Esophagus squamous epithelium (tissue), 5 donors: ENCODE data around the gene KSR1. TPM values are rescaled to one million over a fixed set of nuclear protein-coding genes. Genes with fewer than 3 reads are reported as not detected.
"Not testable (repeated sequence)": the region's sequence is repeated elsewhere in the genome, so short reads cannot be mapped to it uniquely, and the experiment has no call there.

Experiments
- DNase-seq: peaks from one replicate; lab custom pipeline; 2025; lab: John Stamatoyannopoulos, UW
- H3K27ac ChIP-seq, 4 donors: fragments of 200-600 bp; sonication (generic); one replicate each; pipeline ENCODE4 v1.5.1; 2016 to 2019; ENCODE audit warnings: mild to moderate bottlenecking in 1 of 4
- H3K27me3 ChIP-seq, 4 donors: fragments of 200-600 bp; sonication (generic); 1 replicate in 3 of 4; 2 replicates in 1 of 4; pipeline versions ENCODE4 v1.5.1 to v1.6.0; 2017 to 2021; ENCODE audit warnings: antibody characterized with exemption in 1 of 4
- H3K36me3 ChIP-seq, 3 donors: fragments of 200-600 bp; sonication (generic); one replicate each; pipeline ENCODE4 v1.5.1; 2016 to 2019
- H3K4me1 ChIP-seq, 3 donors: fragments of 200-600 bp; sonication (generic); one replicate each; pipeline ENCODE4 v1.5.1; 2017 to 2019
- H3K4me3 ChIP-seq, 4 donors: fragments of 200-600 bp; sonication (generic); 1 replicate in 3 of 4; 2 replicates in 1 of 4; pipeline ENCODE4 v1.5.1; 2016 to 2019; ENCODE audit warnings: mild to moderate bottlenecking in 2 of 4, moderate library complexity in 1 of 4
- H3K9me3 ChIP-seq, 3 donors: fragments of 200-600 bp; sonication (generic); one replicate each; pipeline ENCODE4 v1.5.1; 2016 to 2019
- POLR2A ChIP-seq, 4 donors: fragments of 450-650 bp; IDR thresholded peaks; one replicate each; pipeline ENCODE4 v1.6.1; 2017; ENCODE audit warnings: antibody characterized with exemption in 4 of 4, mild to moderate bottlenecking in 4 of 4, moderate library complexity in 3 of 4
- WGBS, 2 donors: methylation state at CpG; one replicate each; pipeline ENCODE4 v1.1.5; 2018; 5-methylcytosine and 5-hydroxymethylcytosine counted together
- intact Hi-C: fragments of 100-400 bp; cut with DNase I; formaldehyde crosslinking; loops from one replicate; pipeline ENCODE4 v1.15.0; 2022
- total RNA-seq, 4 donors: library from RNA; depleted of rRNA; stranded (reverse); fragments of >200 nt; gene quantifications; one replicate each; pipeline ENCODE4 v1.1.0, GENCODE V29; 2016
- TF ChIP-seq, protein P1 (sequence below), 6 experiments: fragments of 450-650 bp in 4 of 6; fragments of 200-600 bp in 2 of 6; sonication (generic) in 2 of 6; IDR thresholded peaks; one replicate each; pipeline ENCODE4 v1.5.1; 2016 to 2019; ENCODE audit warnings: antibody characterized with exemption in 6 of 6, mild to moderate bottlenecking in 4 of 6, moderate library complexity in 4 of 6
- donor health status: DM: yes; HTN: yes; CAD: no.

Gene KSR1
- total RNA-seq, 4 donors from 2014 or later = 22.3 to 32.4 (median 31.0) TPM

DNA sequence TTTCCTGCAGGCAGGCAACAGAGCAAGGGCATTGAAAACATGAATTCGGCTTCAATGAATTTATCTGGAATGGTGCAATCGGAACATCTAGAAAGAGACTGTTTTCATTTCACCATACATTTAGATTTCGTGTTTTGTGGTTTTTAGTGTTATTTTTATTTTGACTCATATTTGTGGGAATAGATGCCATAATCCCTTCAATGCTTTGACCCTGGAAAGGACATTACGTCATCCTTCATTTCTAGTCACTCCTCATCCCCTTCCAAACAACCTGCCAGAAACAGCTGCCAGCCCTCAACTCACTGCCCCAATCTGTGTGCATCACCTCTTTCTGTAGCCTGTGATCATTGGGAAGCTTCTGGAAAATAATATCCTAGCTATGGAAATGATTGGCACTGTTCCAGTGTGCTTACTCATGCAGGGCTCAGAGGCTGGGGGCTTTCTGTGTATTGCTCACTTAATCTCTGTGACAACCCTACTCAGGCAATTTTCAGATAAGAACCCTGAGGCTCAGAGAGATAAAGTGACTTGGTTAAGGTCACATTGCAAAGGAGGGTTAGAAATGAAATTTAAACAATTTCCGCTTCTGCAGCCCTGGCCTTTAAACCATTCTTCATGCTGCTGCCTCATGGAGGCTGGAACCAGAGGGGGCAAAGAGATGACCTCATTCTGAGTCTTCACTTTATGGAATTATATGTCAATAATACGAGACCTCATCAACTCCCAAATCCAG is 9.5 kb upstream of the KSR1 start:
- DNase-seq = no peak
- TF ChIP-seq, protein P1, sequence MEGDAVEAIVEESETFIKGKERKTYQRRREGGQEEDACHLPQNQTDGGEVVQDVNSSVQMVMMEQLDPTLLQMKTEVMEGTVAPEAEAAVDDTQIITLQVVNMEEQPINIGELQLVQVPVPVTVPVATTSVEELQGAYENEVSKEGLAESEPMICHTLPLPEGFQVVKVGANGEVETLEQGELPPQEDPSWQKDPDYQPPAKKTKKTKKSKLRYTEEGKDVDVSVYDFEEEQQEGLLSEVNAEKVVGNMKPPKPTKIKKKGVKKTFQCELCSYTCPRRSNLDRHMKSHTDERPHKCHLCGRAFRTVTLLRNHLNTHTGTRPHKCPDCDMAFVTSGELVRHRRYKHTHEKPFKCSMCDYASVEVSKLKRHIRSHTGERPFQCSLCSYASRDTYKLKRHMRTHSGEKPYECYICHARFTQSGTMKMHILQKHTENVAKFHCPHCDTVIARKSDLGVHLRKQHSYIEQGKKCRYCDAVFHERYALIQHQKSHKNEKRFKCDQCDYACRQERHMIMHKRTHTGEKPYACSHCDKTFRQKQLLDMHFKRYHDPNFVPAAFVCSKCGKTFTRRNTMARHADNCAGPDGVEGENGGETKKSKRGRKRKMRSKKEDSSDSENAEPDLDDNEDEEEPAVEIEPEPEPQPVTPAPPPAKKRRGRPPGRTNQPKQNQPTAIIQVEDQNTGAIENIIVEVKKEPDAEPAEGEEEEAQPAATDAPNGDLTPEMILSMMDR (IDR thresholded peaks at IDR 0.05) = no peak
- no peak for TF ChIP-seq POLR2A (IDR thresholded peaks at IDR 0.05)
- 64 to 68% methylated on average over 6 of the region's 6 CpGs for WGBS, 2 donors
- Histone ChIP-seq H3K27ac (no peak overlapping the region), H3K4me3 (no peak overlapping the region), H3K36me3 (no peaks in the 10 kb centered on the region), H3K9me3 (no peaks in the 10 kb centered on the region), H3K4me1 (no peaks in the 10 kb centered on the region), H3K27me3 (peaks cover 0 to 7% (median 0%) of the 10 kb centered on the region in 4 donors)
- intact Hi-C loops = no loop called here

DNA sequence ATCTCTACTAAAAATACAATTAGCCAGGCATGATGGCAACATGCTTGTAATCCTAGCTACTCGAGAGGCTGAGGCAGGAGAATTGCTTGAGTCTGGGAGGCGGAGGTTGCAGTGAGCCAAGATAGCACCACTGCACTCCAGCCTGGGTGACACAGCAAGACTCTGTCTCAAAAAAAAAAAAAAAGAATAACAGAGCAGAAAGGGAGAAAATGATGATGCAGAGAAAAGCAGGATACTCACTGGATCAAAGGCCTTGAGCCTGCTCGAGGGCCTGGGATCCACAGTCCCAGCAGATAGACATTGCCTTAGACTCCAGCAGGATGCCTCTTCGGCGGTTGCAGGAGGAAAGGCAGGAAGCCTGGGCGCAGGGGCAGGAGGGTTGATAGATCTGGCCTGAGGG is 7.7 kb upstream of the KSR1 start:
- DNase-seq, H3K27ac ChIP-seq, H3K4me1 ChIP-seq, H3K9me3 ChIP-seq, H3K27me3 ChIP-seq, H3K4me3 ChIP-seq, H3K36me3 ChIP-seq, intact Hi-C loops: not testable (repeated sequence)
- 86% methylated on average over 4 to 6 of the region's 6 CpGs for WGBS, 2 donors

DNA sequence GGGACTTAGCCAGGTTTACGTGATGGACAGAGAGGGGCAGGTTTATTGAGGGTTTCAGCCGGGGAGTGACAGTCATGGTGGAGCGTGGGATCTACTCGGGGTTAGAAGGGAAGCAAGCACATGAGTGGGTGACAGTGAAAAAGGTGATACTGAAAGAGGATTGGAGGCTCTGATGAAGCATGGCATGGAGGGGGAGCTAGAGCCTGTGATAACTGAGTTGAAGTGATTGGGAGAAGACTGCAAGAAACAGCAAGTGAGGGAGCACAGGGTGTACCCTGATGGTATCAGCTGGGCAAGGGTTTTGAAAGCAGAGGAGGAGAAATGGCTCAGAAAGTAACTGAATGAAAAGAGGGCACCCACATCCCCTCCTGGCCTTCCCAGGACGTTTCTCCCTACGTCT is 6.7 kb upstream of the KSR1 start:
- H3K27me3 ChIP-seq = peaks cover 0 to 7% (median 0%) of the 10 kb centered on the region in 4 donors
- H3K4me1 ChIP-seq = no peaks in the 10 kb centered on the region
- intact Hi-C loops = no loop called here
- H3K4me3 ChIP-seq = no peak overlapping the region
- no peaks in the 10 kb centered on the region for H3K36me3 ChIP-seq
- no peaks in the 10 kb centered on the region for H3K9me3 ChIP-seq
- DNase-seq = no peak
- 73 to 86% methylated on average over 6 of the region's 6 CpGs for WGBS, 2 donors
- no peak overlapping the region for H3K27ac ChIP-seq
- TF ChIP-seq, protein P1 (IDR thresholded peaks at IDR 0.05) = no peak
- no peak for TF ChIP-seq POLR2A (IDR thresholded peaks at IDR 0.05)

DNA sequence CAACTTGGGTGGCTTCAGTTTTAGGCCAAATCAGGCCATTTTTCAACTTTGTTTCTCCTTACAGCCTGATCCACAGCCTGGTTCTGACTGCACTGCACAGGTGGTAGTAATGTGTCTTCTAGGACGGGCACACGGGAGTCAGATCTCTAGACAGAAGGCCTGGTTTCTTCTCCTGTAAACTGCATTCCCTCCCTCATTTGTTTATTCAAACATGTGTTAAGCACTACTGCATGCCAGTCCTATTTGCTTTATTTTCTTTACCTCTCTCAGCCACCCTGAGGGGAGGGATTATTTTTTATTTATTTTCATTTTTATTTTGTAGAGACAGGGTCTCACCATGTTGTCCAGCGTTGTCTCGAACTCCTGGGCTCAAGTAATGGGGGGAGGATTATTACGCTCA is 6.3 kb upstream of the KSR1 start:
- Histone ChIP-seq H3K27me3 (peaks cover 0 to 7% (median 0%) of the 10 kb centered on the region in 4 donors), H3K4me1 (no peaks in the 10 kb centered on the region), H3K27ac (no peak overlapping the region), H3K9me3 (no peaks in the 10 kb centered on the region), H3K36me3 (no peaks in the 10 kb centered on the region), H3K4me3 (no peak overlapping the region)
- no peak for DNase-seq
- intact Hi-C loops = loop anchor here (10.0 kb wide), 2 partner anchors 95 to 145 kb away; no protein-coding TSS in a partner anchor
- TF ChIP-seq POLR2A (IDR thresholded peaks at IDR 0.05) = no peak
- TF ChIP-seq, protein P1 (IDR thresholded peaks at IDR 0.05) = no peak
- 84 to 90% methylated on average over 5 of the region's 5 CpGs for whole genome bisulfite sequencing, 2 donors

DNA sequence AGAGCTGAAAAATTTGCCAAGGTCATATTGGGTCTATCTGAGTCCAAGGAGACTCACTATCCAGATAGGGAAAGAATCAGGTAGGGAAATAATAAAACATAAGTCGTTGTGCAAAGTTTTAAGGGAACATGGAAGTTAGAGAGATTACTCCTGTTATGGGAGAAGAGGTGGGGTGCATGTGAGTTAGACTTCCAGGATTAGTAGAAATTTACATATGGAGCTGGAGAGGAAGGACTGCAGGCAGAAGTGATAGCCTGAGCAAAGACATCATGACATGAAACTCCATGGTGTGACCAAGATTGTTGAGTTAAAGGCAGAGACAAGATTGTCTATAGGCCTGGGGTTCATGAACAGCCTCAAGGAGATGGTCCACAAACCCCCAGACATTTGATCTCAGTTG is 5.8 kb upstream of the KSR1 start:
- Histone ChIP-seq H3K4me1 (peaks cover 0 to under 1% (median 0%) of the 10 kb centered on the region in 3 donors), H3K27me3 (peaks cover 0 to 7% (median 0%) of the 10 kb centered on the region in 4 donors), H3K9me3 (no peaks in the 10 kb centered on the region), H3K27ac (no peak overlapping the region), H3K4me3 (no peak overlapping the region), H3K36me3 (no peaks in the 10 kb centered on the region)
- intact Hi-C loops = loop anchor here (10.0 kb wide), 2 partner anchors 96 to 144 kb away; no protein-coding TSS in a partner anchor
- no peak for TF ChIP-seq POLR2A (IDR thresholded peaks at IDR 0.05)
- TF ChIP-seq, protein P1 (IDR thresholded peaks at IDR 0.05) = no peak
- DNase-seq = no peak
- WGBS, 2 donors = 86 to 89% methylated on average over 1 of the region's 1 CpG
